OCI-LY1 (cell line): ENCODE results near the gene H1-8.

Experiments
- H2AFZ ChIP-seq: fragments of 200-600 bp; sonication (generic), shearing (Covaris generic); 2 replicates; pipeline ENCODE4 v1.6.0; 2014; ENCODE audit warnings: antibody characterized with exemption, mild to moderate bottlenecking, low read length
- H3F3A ChIP-seq: fragments of 200-600 bp; sonication (generic), shearing (Covaris generic); 2 replicates; pipeline ENCODE4 v1.6.0; 2014; ENCODE audit warnings: mild to moderate bottlenecking, antibody characterized with exemption, low read length, moderate library complexity; ENCODE audit not compliant: insufficient read depth
- H3K27ac ChIP-seq: fragments of 200-600 bp; sonication (generic); 2 replicates; pipeline ENCODE4 v1.5.1; 2014; ENCODE audit warnings: low read length, mixed run types, mild to moderate bottlenecking, low read depth; ENCODE audit not compliant: poor library complexity, severe bottlenecking
- H3K27me3 ChIP-seq: fragments of 200-600 bp; sonication (generic); 2 replicates; pipeline ENCODE4 v1.6.0; 2014; ENCODE audit warnings: antibody characterized with exemption, mild to moderate bottlenecking, low read length, moderate library complexity; ENCODE audit not compliant: insufficient read depth
- H3K36me3 ChIP-seq: fragments of 200-600 bp; sonication (generic); 2 replicates; pipeline ENCODE4 v1.6.1; 2014; ENCODE audit warnings: mild to moderate bottlenecking, antibody characterized with exemption, low read length, moderate library complexity, mixed read lengths; ENCODE audit not compliant: insufficient read depth
- H3K4me1 ChIP-seq: fragments of 200-600 bp; sonication (generic); 2 replicates; pipeline ENCODE4 v1.5.1; 2014; ENCODE audit warnings: mild to moderate bottlenecking, low read length, moderate library complexity; ENCODE audit not compliant: insufficient read depth, severe bottlenecking
- H3K4me2 ChIP-seq: fragments of 200-600 bp; sonication (generic), shearing (Covaris generic); 2 replicates; pipeline ENCODE4 v1.6.1; 2014; ENCODE audit warnings: low read length
- H3K4me3 ChIP-seq: fragments of 200-600 bp; sonication (generic); 2 replicates; pipeline ENCODE4 v1.5.1; 2014; ENCODE audit warnings: low read length, low read depth, mild to moderate bottlenecking, mixed read lengths; ENCODE audit not compliant: poor library complexity, severe bottlenecking
- H3K79me2 ChIP-seq: fragments of 200-600 bp; shearing (Covaris generic); 2 replicates; pipeline ENCODE4 v1.6.1; 2016; ENCODE audit warnings: mixed run types, low read length, mixed read lengths; ENCODE audit not compliant: insufficient read depth
- H3K9ac ChIP-seq: fragments of 200-600 bp; sonication (generic), shearing (Covaris generic); 2 replicates; pipeline ENCODE4 v1.6.1; 2014; ENCODE audit warnings: mild to moderate bottlenecking, low read length, mixed read lengths
- H3K9me2 ChIP-seq: fragments of 200-600 bp; sonication (generic), shearing (Covaris generic); 2 replicates; pipeline ENCODE4 v1.6.1; 2014; ENCODE audit warnings: low read depth, mild to moderate bottlenecking, low read length, mixed read lengths
- H3K9me3 ChIP-seq: fragments of 200-600 bp; shearing (Covaris generic); 2 replicates; pipeline ENCODE4 v1.6.1; 2014; ENCODE audit warnings: low read length, mixed read lengths
- H4K20me1 ChIP-seq: fragments of 200-600 bp; sonication (generic), shearing (Covaris generic); 2 replicates; pipeline ENCODE4 v1.6.0; 2016; ENCODE audit warnings: mild to moderate bottlenecking, low read length; ENCODE audit not compliant: insufficient read depth
- EZH2 ChIP-seq: fragments of 200-600 bp; sonication (generic), shearing (Covaris generic); IDR thresholded peaks from 2 replicates; pipeline ENCODE4 v1.8.0; 2017; ENCODE audit warnings: borderline replicate concordance, mixed run types, mild to moderate bottlenecking, antibody characterized with exemption, low read length, moderate library complexity, mixed read lengths
- TF ChIP-seq, protein P1 (sequence below): fragments of 200-600 bp; sonication (generic), shearing (Covaris generic); IDR thresholded peaks from 2 replicates; pipeline ENCODE4 v1.5.1; 2017; ENCODE audit warnings: mild to moderate bottlenecking, antibody characterized with exemption, low read length, moderate library complexity, mixed read lengths

H1-8 gene

DNA sequence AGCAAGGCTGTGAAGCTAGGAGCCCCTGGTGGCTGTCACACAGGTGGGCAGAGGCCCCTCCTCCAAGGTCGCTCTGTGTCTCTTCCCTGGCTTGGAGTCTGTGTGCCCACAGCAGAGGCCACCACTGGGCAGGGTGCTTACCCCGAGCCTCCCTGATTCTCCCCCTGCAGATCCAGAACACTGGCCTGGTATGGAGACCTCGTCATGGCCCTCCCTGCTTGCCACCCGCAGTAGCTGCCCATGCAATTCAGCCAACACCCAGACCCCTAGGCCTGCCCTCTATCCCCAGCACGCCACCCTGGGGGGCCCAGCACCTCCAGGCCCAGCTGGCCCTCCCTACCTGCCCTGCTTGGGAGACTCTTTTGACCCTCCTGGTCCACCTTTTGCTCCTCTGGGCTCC, 20.0 kb upstream of the H1-8 start:
- no peaks in the 10 kb centered on the region for H3K79me2 ChIP-seq
- no peak overlapping the region for H3K4me3 ChIP-seq
- TF ChIP-seq, protein P1, sequence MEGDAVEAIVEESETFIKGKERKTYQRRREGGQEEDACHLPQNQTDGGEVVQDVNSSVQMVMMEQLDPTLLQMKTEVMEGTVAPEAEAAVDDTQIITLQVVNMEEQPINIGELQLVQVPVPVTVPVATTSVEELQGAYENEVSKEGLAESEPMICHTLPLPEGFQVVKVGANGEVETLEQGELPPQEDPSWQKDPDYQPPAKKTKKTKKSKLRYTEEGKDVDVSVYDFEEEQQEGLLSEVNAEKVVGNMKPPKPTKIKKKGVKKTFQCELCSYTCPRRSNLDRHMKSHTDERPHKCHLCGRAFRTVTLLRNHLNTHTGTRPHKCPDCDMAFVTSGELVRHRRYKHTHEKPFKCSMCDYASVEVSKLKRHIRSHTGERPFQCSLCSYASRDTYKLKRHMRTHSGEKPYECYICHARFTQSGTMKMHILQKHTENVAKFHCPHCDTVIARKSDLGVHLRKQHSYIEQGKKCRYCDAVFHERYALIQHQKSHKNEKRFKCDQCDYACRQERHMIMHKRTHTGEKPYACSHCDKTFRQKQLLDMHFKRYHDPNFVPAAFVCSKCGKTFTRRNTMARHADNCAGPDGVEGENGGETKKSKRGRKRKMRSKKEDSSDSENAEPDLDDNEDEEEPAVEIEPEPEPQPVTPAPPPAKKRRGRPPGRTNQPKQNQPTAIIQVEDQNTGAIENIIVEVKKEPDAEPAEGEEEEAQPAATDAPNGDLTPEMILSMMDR, result no peak
- TF ChIP-seq EZH2, result no peak
- no peak overlapping the region for H3K4me2 ChIP-seq
- H3K9me2 ChIP-seq, result no peaks in the 10 kb centered on the region
- no peak overlapping the region for H3K9ac ChIP-seq
- no peaks in the 10 kb centered on the region for H3F3A ChIP-seq
- H3K27ac ChIP-seq, result no peak overlapping the region
- H2AFZ ChIP-seq, result no peak overlapping the region
- no peaks in the 10 kb centered on the region for H3K36me3 ChIP-seq
- H3K27me3 ChIP-seq, result no peaks in the 10 kb centered on the region
- peaks cover 11% of the 10 kb centered on the region for H3K4me1 ChIP-seq
- no peaks in the 10 kb centered on the region for H4K20me1 ChIP-seq
- H3K9me3 ChIP-seq, result no peaks in the 10 kb centered on the region

DNA sequence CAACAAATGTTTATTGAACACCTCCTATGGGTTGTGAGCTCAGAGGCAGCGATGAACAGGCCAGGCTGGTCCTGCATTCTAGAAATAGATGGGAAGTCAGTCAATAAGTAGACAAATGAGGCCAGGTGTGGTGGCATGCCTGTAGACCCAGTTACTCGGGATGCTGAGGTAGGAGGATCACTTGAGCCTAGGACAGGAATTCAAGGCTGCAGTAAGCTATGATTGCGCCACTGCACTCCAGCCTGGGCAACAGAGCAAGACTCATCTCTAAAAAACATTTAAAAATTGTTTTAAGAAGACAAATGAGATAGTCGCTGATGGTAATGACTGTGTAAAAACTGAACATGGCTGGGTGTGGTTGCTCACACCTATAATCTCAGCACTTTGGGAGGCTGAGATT, 18.9 kb upstream of the H1-8 start:
- Histone ChIP-seq H3K9me2 (no peaks in the 10 kb centered on the region), H3K9me3 (no peaks in the 10 kb centered on the region), H3F3A (no peaks in the 10 kb centered on the region), H4K20me1 (no peaks in the 10 kb centered on the region), H3K36me3 (no peaks in the 10 kb centered on the region), H3K27me3 (no peaks in the 10 kb centered on the region), H3K4me2 (no peak overlapping the region), H3K4me3 (no peak overlapping the region), H3K79me2 (no peaks in the 10 kb centered on the region), H3K27ac (no peak overlapping the region), H2AFZ (no peak overlapping the region), H3K4me1 (peaks cover 11% of the 10 kb centered on the region), H3K9ac (no peak overlapping the region)
- TF ChIP-seq, protein P1, result no peak
- no peak for TF ChIP-seq EZH2

DNA sequence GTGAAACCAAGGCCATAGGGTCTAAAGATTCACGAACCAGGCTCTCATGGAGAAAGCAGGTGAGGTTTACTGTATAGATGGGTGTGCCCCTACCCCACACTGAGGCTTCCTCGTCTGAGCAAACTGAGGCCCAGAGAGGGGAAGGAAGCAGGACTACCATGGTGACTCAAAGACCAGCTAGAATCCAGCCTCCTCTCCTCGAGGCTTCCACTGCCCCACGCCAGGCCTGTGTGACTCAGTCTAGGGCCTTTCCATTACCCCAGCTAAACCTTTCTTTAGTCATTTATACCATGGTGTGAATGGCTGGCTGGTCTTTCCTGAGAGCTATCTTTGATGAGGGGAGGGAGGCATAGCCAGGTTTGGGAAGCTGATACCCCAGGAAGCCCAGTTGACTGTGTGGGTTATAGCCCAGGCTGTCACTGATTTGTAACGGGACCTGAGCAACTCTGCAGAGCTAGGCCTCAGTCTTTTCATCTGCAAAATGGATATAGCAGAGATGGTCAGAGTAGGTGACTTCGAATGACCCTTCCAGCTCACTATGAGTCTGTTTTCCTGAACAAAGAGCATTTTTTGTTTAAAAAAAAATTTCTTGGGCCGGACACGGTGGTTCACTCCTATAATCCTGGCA, 17.5 kb upstream of the H1-8 start:
- peaks cover 11% of the 10 kb centered on the region for H3K4me1 ChIP-seq
- H2AFZ ChIP-seq, result no peak overlapping the region
- H3K4me2 ChIP-seq, result no peak overlapping the region
- H4K20me1 ChIP-seq, result no peaks in the 10 kb centered on the region
- H3K36me3 ChIP-seq, result no peaks in the 10 kb centered on the region
- H3K27me3 ChIP-seq, result no peaks in the 10 kb centered on the region; the same call in 1 of the 2 replicates
- no peaks in the 10 kb centered on the region for H3F3A ChIP-seq
- no peak overlapping the region for H3K27ac ChIP-seq
- no peaks in the 10 kb centered on the region for H3K9me2 ChIP-seq
- no peaks in the 10 kb centered on the region for H3K9me3 ChIP-seq
- no peaks in the 10 kb centered on the region for H3K79me2 ChIP-seq
- TF ChIP-seq, protein P1, result no peak
- no peak for TF ChIP-seq EZH2
- H3K4me3 ChIP-seq, result no peak overlapping the region
- no peak overlapping the region for H3K9ac ChIP-seq
